ENCODE data around the gene RECK.

DNA sequence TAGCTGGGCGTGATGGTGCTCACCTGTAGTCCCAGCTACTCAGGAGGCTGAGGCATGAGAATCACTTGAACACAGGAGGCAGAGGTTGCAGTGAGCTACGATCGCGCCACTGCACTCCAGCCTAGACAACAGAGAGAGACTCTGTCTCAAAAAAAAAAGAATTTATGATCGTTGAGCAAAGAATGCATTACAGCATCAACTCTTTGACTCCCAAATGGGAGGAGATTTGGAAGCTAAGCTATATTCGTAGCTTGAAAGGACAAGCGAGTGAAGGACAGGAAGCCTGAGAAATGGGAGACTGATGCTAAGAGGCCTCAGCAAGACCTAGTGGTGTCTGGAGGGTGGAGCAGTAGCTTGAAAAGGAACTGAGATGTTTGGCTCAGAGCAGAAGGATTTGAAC, 122.2 kb downstream of the RECK start:
- TF ChIP-seq, protein P1, sequence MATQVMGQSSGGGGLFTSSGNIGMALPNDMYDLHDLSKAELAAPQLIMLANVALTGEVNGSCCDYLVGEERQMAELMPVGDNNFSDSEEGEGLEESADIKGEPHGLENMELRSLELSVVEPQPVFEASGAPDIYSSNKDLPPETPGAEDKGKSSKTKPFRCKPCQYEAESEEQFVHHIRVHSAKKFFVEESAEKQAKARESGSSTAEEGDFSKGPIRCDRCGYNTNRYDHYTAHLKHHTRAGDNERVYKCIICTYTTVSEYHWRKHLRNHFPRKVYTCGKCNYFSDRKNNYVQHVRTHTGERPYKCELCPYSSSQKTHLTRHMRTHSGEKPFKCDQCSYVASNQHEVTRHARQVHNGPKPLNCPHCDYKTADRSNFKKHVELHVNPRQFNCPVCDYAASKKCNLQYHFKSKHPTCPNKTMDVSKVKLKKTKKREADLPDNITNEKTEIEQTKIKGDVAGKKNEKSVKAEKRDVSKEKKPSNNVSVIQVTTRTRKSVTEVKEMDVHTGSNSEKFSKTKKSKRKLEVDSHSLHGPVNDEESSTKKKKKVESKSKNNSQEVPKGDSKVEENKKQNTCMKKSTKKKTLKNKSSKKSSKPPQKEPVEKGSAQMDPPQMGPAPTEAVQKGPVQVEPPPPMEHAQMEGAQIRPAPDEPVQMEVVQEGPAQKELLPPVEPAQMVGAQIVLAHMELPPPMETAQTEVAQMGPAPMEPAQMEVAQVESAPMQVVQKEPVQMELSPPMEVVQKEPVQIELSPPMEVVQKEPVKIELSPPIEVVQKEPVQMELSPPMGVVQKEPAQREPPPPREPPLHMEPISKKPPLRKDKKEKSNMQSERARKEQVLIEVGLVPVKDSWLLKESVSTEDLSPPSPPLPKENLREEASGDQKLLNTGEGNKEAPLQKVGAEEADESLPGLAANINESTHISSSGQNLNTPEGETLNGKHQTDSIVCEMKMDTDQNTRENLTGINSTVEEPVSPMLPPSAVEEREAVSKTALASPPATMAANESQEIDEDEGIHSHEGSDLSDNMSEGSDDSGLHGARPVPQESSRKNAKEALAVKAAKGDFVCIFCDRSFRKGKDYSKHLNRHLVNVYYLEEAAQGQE (IDR thresholded peaks at IDR 0.05; ENCODE audit: insufficient read depth in 1 of 2, low read depth in 2 of 2, low read length in 2 of 2) = no peak
- TF ChIP-seq POLR2AphosphoS5 (IDR thresholded peaks at IDR 0.05; ENCODE audit: low read depth, low read length) (no peak), TAF1 (IDR thresholded peaks at IDR 0.05; ENCODE audit: borderline replicate concordance, insufficient read depth, low read length) (no peak)

Measured in PFSK-1 (cell line).